DMS 273 (cell line): Measurements from ENCODE around the gene CDX1.

Experiments used
- DNase-seq: peaks from one replicate; lab custom pipeline; 2025; ENCODE audit not compliant: unreplicated experiment; lab: John Stamatoyannopoulos, UW

The CDX1 gene

GRCh38 chr5:150203832-150204589 lies 37.4 kb downstream of the CDX1 start:
- DNase-seq: no peak

GRCh38 chr5:150204590-150204960 lies 38.0 kb downstream of the CDX1 start:
- DNase-seq: no peak

GRCh38 chr5:150206098-150206778 lies 39.7 kb downstream of the CDX1 start:
- DNase-seq: no peak

- DNase-seq: no peak
Observed at GRCh38 chr5:150206779-150207115, 40.2 kb downstream of the CDX1 start.

- DNase-seq: no peak
Observed at GRCh38 chr5:150208187-150209098, 41.9 kb downstream of the CDX1 start.

- DNase-seq: no peak
Observed at GRCh38 chr5:150209099-150209635, 42.6 kb downstream of the CDX1 start.

GRCh38 chr5:150210644-150211043 lies 44.1 kb downstream of the CDX1 start:
- DNase-seq: no peak

- no peak for DNase-seq
Observed at GRCh38 chr5:150211156-150212030, 44.8 kb downstream of the CDX1 start.

- DNase-seq: no peak
Observed at GRCh38 chr5:150213530-150213929, 47.0 kb downstream of the CDX1 start.

- no peak for DNase-seq
Observed at GRCh38 chr5:150214289-150214688, 47.7 kb downstream of the CDX1 start.

GRCh38 chr5:150215979-150216944 lies 49.7 kb downstream of the CDX1 start:
- no peak for DNase-seq

GRCh38 chr5:150217038-150217437 lies 50.5 kb downstream of the CDX1 start:
- DNase-seq: no peak

GRCh38 chr5:150217873-150218692 lies 51.5 kb downstream of the CDX1 start:
- DNase-seq: peak; percentile 90

- DNase-seq: no peak
Observed at GRCh38 chr5:150218693-150219035, 52.1 kb downstream of the CDX1 start.

GRCh38 chr5:150219142-150219541 lies 52.6 kb downstream of the CDX1 start:
- DNase-seq: peak; percentile 26

GRCh38 chr5:150219861-150220260 lies 53.3 kb downstream of the CDX1 start:
- no peak for DNase-seq

GRCh38 chr5:150221471-150221870 lies 54.9 kb downstream of the CDX1 start:
- no peak for DNase-seq

- DNase-seq: no peak
Observed at GRCh38 chr5:150222906-150223305, 56.3 kb downstream of the CDX1 start.

- no peak for DNase-seq
Observed at GRCh38 chr5:150223474-150223873, 56.9 kb downstream of the CDX1 start.
